H9 (cell line): ENCODE results near the gene ERC2. TPM values are rescaled to one million over a fixed set of nuclear protein-coding genes. Genes with fewer than 3 reads are reported as not detected.

Experiments used
- DNase-seq: peaks from one replicate; pipeline ENCODE4 v3.0.0-alpha.2; 2017
- H2AFZ ChIP-seq: one replicate; pipeline ENCODE4 v1.6.1; 2013; ENCODE audit warnings: mild to moderate bottlenecking, low read length, control low read depth, moderate library complexity
- H2AK5ac ChIP-seq: 2 replicates; pipeline ENCODE4 v1.6.1; 2013; ENCODE audit warnings: low read length, control low read depth, mixed read lengths; ENCODE audit not compliant: insufficient read length
- H2BK120ac ChIP-seq: one replicate; pipeline ENCODE4 v1.6.1; 2013; ENCODE audit warnings: low read depth, mild to moderate bottlenecking, low read length, control low read depth, inconsistent platforms; ENCODE audit not compliant: poor library complexity, severe bottlenecking
- H2BK12ac ChIP-seq: 2 replicates; pipeline ENCODE4 v1.6.1; 2013; ENCODE audit warnings: low read length, control low read depth, mixed read lengths, low read depth; ENCODE audit not compliant: insufficient read length
- H2BK15ac ChIP-seq: 2 replicates; pipeline ENCODE4 v1.6.1; 2013; ENCODE audit warnings: low read depth, low read length, control low read depth
- H2BK20ac ChIP-seq: one replicate; pipeline ENCODE4 v1.6.1; 2013; ENCODE audit warnings: low read depth, mild to moderate bottlenecking, low read length, control low read depth, inconsistent platforms; ENCODE audit not compliant: poor library complexity, severe bottlenecking
- H2BK5ac ChIP-seq: 2 replicates; pipeline ENCODE4 v1.6.1; 2013; ENCODE audit warnings: low read length, control low read depth, mixed read lengths; ENCODE audit not compliant: insufficient read length
- H3K14ac ChIP-seq: 2 replicates; pipeline ENCODE4 v1.6.1; 2013; ENCODE audit warnings: low read length, control low read depth; ENCODE audit not compliant: insufficient read depth
- H3K18ac ChIP-seq: 2 replicates; pipeline ENCODE4 v1.6.1; 2013; ENCODE audit warnings: low read depth, mild to moderate bottlenecking, mixed read lengths, low read length, control low read depth; ENCODE audit not compliant: insufficient read length
- H3K23ac ChIP-seq: 2 replicates; pipeline ENCODE4 v1.6.1; 2013; ENCODE audit warnings: low read length, control low read depth, mixed read lengths, low read depth; ENCODE audit not compliant: insufficient read length
- H3K23me2 ChIP-seq: 2 replicates; pipeline ENCODE4 v1.6.1; 2013; ENCODE audit warnings: low read depth, mild to moderate bottlenecking, mixed read lengths, low read length, control low read depth; ENCODE audit not compliant: insufficient read length, poor library complexity, severe bottlenecking
- H3K27ac ChIP-seq: 2 replicates; pipeline ENCODE4 v1.5.1; 2013; ENCODE audit warnings: low read length, control low read depth, mixed read lengths, low read depth; ENCODE audit not compliant: insufficient read length
- H3K27me3 ChIP-seq: 2 replicates; pipeline ENCODE4 v1.6.1; 2013; ENCODE audit warnings: low read length, control low read depth, inconsistent platforms; ENCODE audit not compliant: insufficient read depth
- H3K4ac ChIP-seq: 2 replicates; pipeline ENCODE4 v1.6.1; 2013; ENCODE audit warnings: low read depth, mild to moderate bottlenecking, control low read depth, inconsistent platforms, low read length, moderate library complexity
- H3K4me1 ChIP-seq: 2 replicates; pipeline ENCODE4 v1.6.1; 2013; ENCODE audit warnings: low read length, control low read depth, inconsistent platforms; ENCODE audit not compliant: insufficient read depth
- H3K4me2 ChIP-seq: 2 replicates; pipeline ENCODE4 v1.6.1; 2013; ENCODE audit warnings: low read length, control low read depth, mixed read lengths; ENCODE audit not compliant: insufficient read length, insufficient read depth
- H3K56ac ChIP-seq: 2 replicates; pipeline ENCODE4 v1.6.1; 2013; ENCODE audit warnings: low read depth, mild to moderate bottlenecking, mixed read lengths, low read length, control low read depth; ENCODE audit not compliant: insufficient read length
- H3K79me1 ChIP-seq: 2 replicates; pipeline ENCODE4 v1.6.1; 2013; ENCODE audit warnings: low read depth, mild to moderate bottlenecking, moderate library complexity, low read length, control low read depth, inconsistent platforms; ENCODE audit not compliant: insufficient read depth, poor library complexity, severe bottlenecking
- H3K79me2 ChIP-seq: 2 replicates; pipeline ENCODE4 v1.6.1; 2013; ENCODE audit warnings: low read length, control low read depth, inconsistent platforms; ENCODE audit not compliant: insufficient read depth
- H3K9ac ChIP-seq: 2 replicates; pipeline ENCODE4 v1.6.1; 2013; ENCODE audit warnings: low read length, control low read depth, mixed read lengths; ENCODE audit not compliant: insufficient read length; ENCODE audit errors: extremely low read depth
- H3K9me3 ChIP-seq: one replicate; pipeline ENCODE4 v1.6.1; 2013; ENCODE audit warnings: low read depth, low read length, inconsistent platforms; ENCODE audit not compliant: control insufficient read depth
- H3T11ph ChIP-seq: one replicate; pipeline ENCODE4 v1.6.1; 2013; ENCODE audit warnings: mild to moderate bottlenecking, low read length, control low read depth, inconsistent platforms
- H4K20me1 ChIP-seq: one replicate; pipeline ENCODE4 v1.6.1; 2013; ENCODE audit not compliant: control insufficient read depth, insufficient read length, insufficient read depth
- H4K5ac ChIP-seq: 2 replicates; pipeline ENCODE4 v1.6.1; 2013; ENCODE audit warnings: low read depth, mild to moderate bottlenecking, mixed read lengths, low read length, control low read depth; ENCODE audit not compliant: insufficient read length
- H4K8ac ChIP-seq: replicated peaks from 2 replicates; pipeline ENCODE4 v1.6.1; 2013; ENCODE audit warnings: low read length, control low read depth, mixed read lengths, low read depth; ENCODE audit not compliant: insufficient read length
- H4K91ac ChIP-seq: 2 replicates; pipeline ENCODE4 v1.6.1; 2013; ENCODE audit warnings: low read depth, mild to moderate bottlenecking, moderate library complexity, mixed read lengths, low read length, control low read depth; ENCODE audit not compliant: insufficient read length
- H3K27ac Mint-ChIP-seq, 3 experiments: 2 replicates in 2 of 3; 3 replicates in 1 of 3; pipeline ENCODE4 v1.8.0; 2020 to 2021; ENCODE audit warnings: mixed read lengths in 3 of 3, mild to moderate bottlenecking in 1 of 3, moderate library complexity in 1 of 3
- H3K27me3 Mint-ChIP-seq: 2 replicates; pipeline ENCODE4 v1.8.0; 2021; ENCODE audit warnings: low read depth, mild to moderate bottlenecking, moderate library complexity, mixed read lengths
- H3K36me3 Mint-ChIP-seq, 3 experiments: 2 replicates in 2 of 3; 3 replicates in 1 of 3; pipeline ENCODE4 v1.8.0; 2020 to 2021; ENCODE audit warnings: low read depth in 3 of 3, mixed read lengths in 3 of 3; ENCODE audit not compliant: insufficient read depth in 1 of 3
- H3K4me1 Mint-ChIP-seq, 2 experiments: 2 replicates each; pipeline ENCODE4 v1.8.0; 2020; ENCODE audit warnings: mixed read lengths in 2 of 2
- H3K4me3 Mint-ChIP-seq, 2 experiments: 2 replicates in 1 of 2; 3 replicates in 1 of 2; pipeline ENCODE4 v1.8.0; 2020 to 2021; ENCODE audit warnings: mild to moderate bottlenecking in 2 of 2, mixed read lengths in 2 of 2, moderate library complexity in 1 of 2
- H3K9me3 Mint-ChIP-seq, 2 experiments: 2 replicates in 1 of 2; 3 replicates in 1 of 2; pipeline ENCODE4 v1.8.0; 2020; ENCODE audit warnings: mild to moderate bottlenecking in 2 of 2, mixed read lengths in 2 of 2, moderate library complexity in 1 of 2
- CTCF ChIP-seq: fragments of 200-600 bp; sonication (generic); conservative IDR thresholded peaks from 3 replicates; pipeline ENCODE4 v1.8.0; 2021; ENCODE audit warnings: antibody characterized with exemption, mild to moderate bottlenecking
- WGBS: extraction: QIAGEN DNeasy Blood & Tissue Kit; methylation state at CpG from one replicate; pipeline ENCODE4 v1.1.7; 2013; ENCODE audit warnings: missing lambda C conversion rate, low lambda C conversion rate, mixed read lengths; ENCODE audit not compliant: insufficient read length; ENCODE audit errors: extremely low coverage; 5-methylcytosine and 5-hydroxymethylcytosine counted together
- total RNA-seq: library from RNA; stranded (reverse); gene quantifications from 2 replicates; pipeline ENCODE4 v1.2.1, GENCODE V29; 2021

The ERC2 gene
- total RNA-seq, 1 experiment from 2014 or later = 15.4 TPM

- Histone ChIP-seq H3K23me2 (no peaks in the 10 kb centered on the region), H2AFZ (no peak overlapping the region), H4K20me1 (no peaks in the 10 kb centered on the region), H4K91ac (no peak overlapping the region), H3K9me3 (no peaks in the 10 kb centered on the region), H3T11ph (no peak overlapping the region), H3K18ac (no peak overlapping the region), H3K56ac (no peak overlapping the region), H2AK5ac (no peak overlapping the region), H3K23ac (no peak overlapping the region), H3K79me2 (no peaks in the 10 kb centered on the region), H3K27ac (no peak overlapping the region), H3K14ac (no peak overlapping the region), H3K4me1 (peaks cover 11% of the 10 kb centered on the region; the same call in 1 of the 2 replicates), H4K8ac (no peak overlapping the region), H2BK12ac (no peak overlapping the region), H3K4ac (no peak overlapping the region), H2BK120ac (no peak overlapping the region), H4K5ac (no peak overlapping the region), H2BK20ac (no peak overlapping the region), H3K4me2 (no peak overlapping the region), H2BK5ac (no peak overlapping the region), H2BK15ac (no peak overlapping the region), H3K79me1 (no peaks in the 10 kb centered on the region), H3K27me3 (no peaks in the 10 kb centered on the region), H3K9ac (no peak overlapping the region)
- no peak for DNase-seq
- H3K4me3 Mint-ChIP-seq = no peak overlapping the region
- H3K27me3 Mint-ChIP-seq = no peaks in the 10 kb centered on the region; the same call in 1 of the 2 replicates
- TF ChIP-seq CTCF = no peak
- H3K27ac Mint-ChIP-seq = 0 out of 7 replicates have a peak overlapping the region, but pooled peaks of 1 of the 3 experiments have one; percentile 7
- H3K4me1 Mint-ChIP-seq = peaks cover 20 to 22% of the 10 kb centered on the region in 2 experiments
- WGBS = no CpG with 5 or more reads among the region's 2 CpGs
- no peaks in the 10 kb centered on the region for H3K36me3 Mint-ChIP-seq
- no peaks in the 10 kb centered on the region; a peak in 1 of 5 replicates for H3K9me3 Mint-ChIP-seq
Measured at GRCh38 chr3:55639143-55639542, 829.1 kb downstream of the ERC2 start.
